ENCODE data around the gene SLC24A2.

DNA sequence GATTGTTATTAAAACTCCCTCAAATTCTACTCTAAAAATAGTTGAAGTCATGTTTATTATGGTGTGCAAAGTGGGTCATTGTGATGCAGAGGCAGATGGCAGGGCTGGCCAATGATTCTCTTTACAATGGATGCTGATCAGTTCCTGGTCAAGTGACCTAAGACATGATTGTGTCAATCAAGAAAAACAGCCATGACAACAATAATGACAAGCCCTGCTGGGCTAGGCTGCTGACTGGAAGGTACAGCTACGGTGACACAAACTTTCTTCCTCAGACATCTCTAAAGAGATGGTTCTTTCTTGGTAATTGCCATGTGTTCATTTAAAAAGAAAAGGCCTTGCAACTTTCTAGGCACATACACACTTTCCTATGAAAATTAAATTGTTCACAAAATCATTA lies 3.6 kb downstream of the SLC24A2 start:
- TF ChIP-seq CTCF (IDR thresholded peaks at IDR 0.05) (no peak), POLR2A (IDR thresholded peaks at IDR 0.05) (no peak), EP300 (IDR thresholded peaks at IDR 0.05) (no peak), POLR2AphosphoS5 (IDR thresholded peaks at IDR 0.05) (no peak)

Data from stomach (tissue), 4 donors.